Posterior vena cava (tissue), 2 donors: Measurements from ENCODE around the gene ABR. TPM values are rescaled to one million over a fixed set of nuclear protein-coding genes. Genes with fewer than 3 reads are reported as not detected.
"Not testable (repeated sequence)": the region's sequence is repeated elsewhere in the genome, so short reads cannot be mapped to it uniquely, and the experiment has no call there.

Source experiments
- DNase-seq: peaks from one replicate; pipeline ENCODE4 v3.0.0-alpha.2; 2020; ENCODE audit warnings: low spot score
- intact Hi-C, 2 donors: fragments of 100-400 bp; cut with DNase I; formaldehyde crosslinking; loops; one replicate each; pipeline versions ENCODE4 v1.14.1 to v1.14.2; 2022 to 2023
- total RNA-seq, 2 donors: library from RNA; stranded (reverse); fragmentation: NEBNext Ultra II Directional; extraction: Animal tissue kit (Norgen Biotek cat#: 25700); gene quantifications; one replicate each; pipeline ENCODE4 v1.2.1, GENCODE V29; 2021
- donor health status: DM: yes; HTN: yes; CAD: no.
- donor health status: DM: yes; HTN: yes; CAD: no.

The ABR gene
- total RNA-seq, 2 donors from 2014 or later = 99.1 to 146 TPM

- DNase-seq = peak; percentile 93
- intact Hi-C loops = loop anchor here in 1 of 2 donors (5.0 kb wide), 1 partner anchor 436 kb away; no protein-coding TSS in a partner anchor
Measured at GRCh38 chr17:1203111-1203966, 23.6 kb upstream of the ABR start.

- DNase-seq = no peak
- intact Hi-C loops = loop anchor here in 1 of 2 donors (5.0 kb wide), 1 partner anchor 435 kb away; no protein-coding TSS in a partner anchor
Measured at GRCh38 chr17:1202291-1202690, 22.5 kb upstream of the ABR start.

- intact Hi-C loops = loop anchor here in 1 of 2 donors (5.0 kb wide), 1 partner anchor 434 kb away; no protein-coding TSS in a partner anchor
- DNase-seq = no peak
Measured at GRCh38 chr17:1201132-1201702, 21.4 kb upstream of the ABR start.

- DNase-seq, intact Hi-C loops: not testable (repeated sequence)
Measured at GRCh38 chr17:1199271-1199743, 19.5 kb upstream of the ABR start.

- DNase-seq = peak; percentile 94
- intact Hi-C loops = no loop called here
Measured at GRCh38 chr17:1197781-1198490, 18.2 kb upstream of the ABR start.

- intact Hi-C loops = no loop called here
- no peak for DNase-seq
Measured at GRCh38 chr17:1197379-1197778, 17.6 kb upstream of the ABR start.

- intact Hi-C loops = no loop called here
- DNase-seq = no peak
Measured at GRCh38 chr17:1196946-1197345, 17.2 kb upstream of the ABR start.

- intact Hi-C loops = no loop called here
- DNase-seq = no peak
Measured at GRCh38 chr17:1192911-1193699, 13.3 kb upstream of the ABR start.

GRCh38 chr17:1190751-1191331 is 11.1 kb upstream of the ABR start:
- intact Hi-C loops = no loop called here
- no peak for DNase-seq

- intact Hi-C loops = no loop called here
- peak; percentile 96 for DNase-seq
Measured at GRCh38 chr17:1188812-1189504, 9.2 kb upstream of the ABR start.

GRCh38 chr17:1186923-1187771 is 7.4 kb upstream of the ABR start:
- peak; percentile 96 for DNase-seq

GRCh38 chr17:1186214-1186820 is 6.5 kb upstream of the ABR start:
- DNase-seq = no peak
- intact Hi-C loops = loop anchor here (1.0 to 2.0 kb wide), 2 partner anchors 62 kb away; no protein-coding TSS in a partner anchor

More at GRCh38 chr17:1186923-1187771, 7.4 kb upstream of the ABR start:
- intact Hi-C loops = loop anchor here (1.0 to 2.0 kb wide), 2 partner anchors 62 to 63 kb away; no protein-coding TSS in a partner anchor

- no peak for DNase-seq
- intact Hi-C loops = no loop called here
Measured at GRCh38 chr17:1183171-1183873, 3.5 kb upstream of the ABR start.

GRCh38 chr17:1182811-1183170 is 3.0 kb upstream of the ABR start:
- no peak for DNase-seq
- intact Hi-C loops = no loop called here

- DNase-seq = no peak
- intact Hi-C loops = no loop called here
Measured at GRCh38 chr17:1181753-1182137, 2.0 kb upstream of the ABR start.
